Measurements from ENCODE around the gene FOXP3.
"Not testable (repeated sequence)": the region's sequence is repeated elsewhere in the genome, so short reads cannot be mapped to it uniquely, and the experiment has no call there.

FOXP3 gene, protein sequence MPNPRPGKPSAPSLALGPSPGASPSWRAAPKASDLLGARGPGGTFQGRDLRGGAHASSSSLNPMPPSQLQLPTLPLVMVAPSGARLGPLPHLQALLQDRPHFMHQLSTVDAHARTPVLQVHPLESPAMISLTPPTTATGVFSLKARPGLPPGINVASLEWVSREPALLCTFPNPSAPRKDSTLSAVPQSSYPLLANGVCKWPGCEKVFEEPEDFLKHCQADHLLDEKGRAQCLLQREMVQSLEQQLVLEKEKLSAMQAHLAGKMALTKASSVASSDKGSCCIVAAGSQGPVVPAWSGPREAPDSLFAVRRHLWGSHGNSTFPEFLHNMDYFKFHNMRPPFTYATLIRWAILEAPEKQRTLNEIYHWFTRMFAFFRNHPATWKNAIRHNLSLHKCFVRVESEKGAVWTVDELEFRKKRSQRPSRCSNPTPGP

DNA sequence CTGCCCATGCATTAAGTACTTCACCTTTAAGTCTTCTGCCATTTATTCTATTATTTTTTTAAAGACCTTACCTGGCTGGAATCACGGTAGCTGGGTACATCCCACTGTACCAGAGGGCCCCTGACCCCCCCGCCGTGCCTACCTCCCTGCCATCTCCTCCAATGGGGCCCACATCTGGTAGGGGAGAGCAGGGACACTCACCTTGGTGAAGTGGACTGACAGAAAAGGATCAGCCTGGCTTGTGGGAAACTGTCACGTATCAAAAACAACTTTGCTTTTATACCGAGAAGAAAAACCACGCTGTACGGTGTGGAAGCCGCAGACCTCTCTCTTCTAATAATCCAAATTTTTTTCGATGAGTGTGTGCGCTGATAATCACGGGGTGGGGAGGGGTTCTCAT is at the start of gene FOXP3:
TSS of gene FOXP3 (minus strand) at position 251 of the 400 bp plus-strand sequence. CDS start 6,205 bp downstream, outside the sequence.
- DNase-seq (ENCODE audit: low read depth, low spot score): no peak

DNA sequence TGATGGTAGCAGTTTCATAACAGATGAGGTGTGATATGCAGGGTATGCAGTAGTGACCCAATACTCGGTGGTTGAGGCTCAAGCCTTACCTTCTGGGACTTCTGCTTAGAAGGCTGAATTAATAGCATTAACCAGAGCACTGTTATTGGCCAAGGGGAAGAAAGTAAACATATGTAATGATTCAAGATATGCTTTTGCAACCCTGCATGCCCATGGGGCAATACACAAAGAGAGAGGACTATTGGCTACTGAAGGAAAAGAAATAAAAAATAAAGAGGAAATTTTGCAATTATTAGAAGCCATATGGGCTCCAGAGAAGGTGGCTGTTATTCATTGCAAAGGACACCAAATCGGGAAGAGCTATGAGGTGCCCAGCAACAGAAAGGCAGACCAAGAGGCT is 47.7 kb upstream of the FOXP3 start:
- DNase-seq (ENCODE audit: low read depth, low spot score): no peak

DNA sequence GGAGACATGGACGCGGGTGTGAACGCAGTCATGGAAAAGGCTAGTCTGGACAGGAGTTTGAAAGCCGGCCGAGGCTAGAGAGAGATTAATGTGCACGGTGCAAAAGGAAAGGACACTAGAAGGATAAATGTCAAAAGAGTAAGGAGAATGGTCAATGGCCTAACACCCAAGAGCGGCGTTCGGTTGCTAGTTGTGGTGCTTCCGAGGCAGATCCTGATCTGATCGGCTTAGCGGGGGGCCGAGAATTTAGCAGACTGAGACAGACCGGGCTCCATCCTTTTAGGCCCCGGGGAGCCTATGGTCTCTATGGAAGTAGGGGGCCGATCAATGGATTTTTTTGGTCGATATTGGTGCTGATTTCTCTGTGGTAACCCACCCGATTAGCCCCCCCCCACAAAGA is 45.9 kb upstream of the FOXP3 start:
- no peak for DNase-seq (ENCODE audit: low read depth, low spot score)

DNA sequence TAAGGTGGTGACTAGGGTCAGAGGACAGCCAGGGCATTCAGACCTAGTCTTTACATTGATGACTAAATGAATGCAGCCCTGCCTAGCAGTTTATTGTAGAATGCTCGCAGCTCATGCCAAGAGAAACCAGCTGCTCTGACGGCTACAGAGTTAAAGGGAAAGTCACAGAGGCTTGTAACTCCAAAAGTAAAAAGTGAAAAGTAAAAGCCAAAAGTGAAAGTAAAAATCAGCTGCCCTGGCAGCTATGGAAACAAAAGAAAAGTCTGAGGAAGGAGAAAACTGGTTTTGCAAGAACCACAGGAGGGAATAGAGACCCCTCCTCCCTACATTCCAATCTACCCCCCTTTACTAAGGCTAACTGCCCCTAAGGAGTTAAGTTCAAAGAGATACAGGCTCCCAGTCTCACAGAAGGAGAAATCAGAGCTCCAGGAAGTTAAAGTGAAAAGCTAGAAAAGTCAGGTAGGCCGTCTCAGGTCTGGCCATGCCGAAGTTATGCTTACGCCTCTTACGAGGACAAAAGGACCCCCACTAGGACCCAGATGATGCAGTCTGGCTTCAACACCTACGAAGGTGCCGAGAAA is 45.0 kb upstream of the FOXP3 start:
- peak; percentile 38 for DNase-seq (ENCODE audit: low read depth, low spot score)

DNA sequence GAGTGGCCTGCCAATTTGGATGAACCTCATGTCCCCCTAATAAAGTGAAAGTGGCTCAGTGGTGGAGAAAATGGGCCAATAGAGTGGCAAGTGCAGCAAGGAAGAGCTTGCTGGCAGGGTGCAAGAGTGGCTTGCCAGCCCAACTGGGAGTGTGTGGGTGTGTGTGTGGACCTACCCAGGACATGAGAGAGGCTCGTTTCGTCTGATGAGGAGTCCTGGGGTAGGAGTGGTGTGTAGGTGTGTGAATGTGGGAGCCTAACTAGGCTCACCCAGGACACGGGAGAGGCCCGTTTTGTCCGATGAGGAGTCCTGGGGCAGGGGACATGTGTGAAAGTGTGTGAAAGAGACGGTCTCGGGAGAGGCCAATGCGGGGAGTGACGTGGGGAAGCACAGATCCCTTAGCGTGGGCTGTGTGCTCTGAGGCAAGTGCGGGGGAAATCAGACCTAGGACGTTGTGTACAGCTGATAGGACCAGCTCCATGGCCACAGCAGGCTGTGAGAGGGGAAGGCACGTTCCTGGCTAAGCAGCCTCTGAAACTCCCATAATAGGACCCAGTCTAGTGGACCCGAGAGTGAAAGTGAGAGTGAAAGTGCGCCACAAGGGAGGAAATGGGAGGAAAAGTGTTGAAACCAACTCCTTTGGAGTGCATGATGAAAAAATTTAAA is 44.2 kb upstream of the FOXP3 start:
- DNase-seq (ENCODE audit: low read depth, low spot score): no peak

DNA sequence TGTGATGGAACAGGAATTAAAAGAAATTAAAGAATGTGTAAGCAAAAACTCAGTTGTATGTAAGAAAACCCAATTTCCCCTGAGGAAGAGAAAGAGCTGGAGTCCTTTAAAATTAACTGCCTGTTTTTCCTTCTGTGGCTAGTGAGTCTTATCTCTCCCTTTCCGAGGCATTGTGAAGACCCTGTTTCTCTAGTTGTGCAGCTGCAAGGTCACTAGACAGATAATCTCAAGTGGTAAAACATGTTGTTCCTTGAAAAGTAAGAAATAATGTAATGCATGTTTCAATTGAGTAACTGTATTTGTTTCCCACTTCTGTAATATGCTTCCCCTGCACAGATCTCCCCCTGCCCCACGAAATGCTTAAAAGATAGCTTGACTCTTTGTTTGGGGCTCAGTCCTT is 43.3 kb upstream of the FOXP3 start:
- DNase-seq (ENCODE audit: low read depth, low spot score): not testable (repeated sequence)

DNA sequence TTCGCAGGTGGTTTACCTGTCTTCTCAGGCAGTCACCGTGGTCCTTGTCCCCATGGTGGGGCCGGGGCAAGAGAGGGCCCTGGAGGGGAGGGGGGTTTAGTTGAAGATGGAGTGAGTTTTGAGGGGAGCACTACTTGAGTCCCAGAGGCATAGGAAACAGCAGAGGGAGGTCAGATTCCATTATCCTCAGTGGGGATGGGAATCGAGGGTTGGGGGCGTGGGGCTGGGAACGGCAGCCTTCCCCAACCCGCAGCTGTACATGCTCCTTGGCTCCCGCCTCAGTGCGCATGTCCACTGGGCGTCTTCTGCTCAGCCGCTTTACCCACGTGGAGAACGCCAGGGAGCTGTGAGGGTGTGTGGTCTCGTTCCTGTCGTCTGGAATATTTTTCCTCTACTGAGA is 38.8 kb upstream of the FOXP3 start, which contains the start of gene GAGE10:
TSS of gene GAGE10 (plus strand) at position 301 of the 400 bp plus-strand sequence. CDS start 1,214 bp downstream, outside the sequence.
- DNase-seq (ENCODE audit: low read depth, low spot score): no peak

DNA sequence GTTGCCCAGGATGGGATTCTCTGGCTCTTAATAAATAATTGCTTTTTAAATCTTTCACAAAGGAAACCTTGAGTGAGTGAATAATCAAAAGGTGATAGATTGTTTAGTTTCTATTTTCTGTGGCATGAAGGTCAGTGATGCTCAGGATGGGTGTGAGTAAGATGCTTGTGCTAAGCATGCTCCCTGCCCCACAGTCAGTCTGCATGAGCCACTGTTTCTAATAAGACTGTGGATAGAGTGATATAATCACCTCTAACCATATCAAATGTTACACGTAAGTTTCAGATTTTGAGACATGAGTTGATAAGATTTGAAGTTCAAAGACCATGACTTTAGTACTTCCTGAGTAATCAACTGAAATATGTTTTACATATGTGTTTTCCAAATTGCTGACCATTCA is 36.2 kb upstream of the FOXP3 start:
- no peak for DNase-seq (ENCODE audit: low read depth, low spot score)

DNA sequence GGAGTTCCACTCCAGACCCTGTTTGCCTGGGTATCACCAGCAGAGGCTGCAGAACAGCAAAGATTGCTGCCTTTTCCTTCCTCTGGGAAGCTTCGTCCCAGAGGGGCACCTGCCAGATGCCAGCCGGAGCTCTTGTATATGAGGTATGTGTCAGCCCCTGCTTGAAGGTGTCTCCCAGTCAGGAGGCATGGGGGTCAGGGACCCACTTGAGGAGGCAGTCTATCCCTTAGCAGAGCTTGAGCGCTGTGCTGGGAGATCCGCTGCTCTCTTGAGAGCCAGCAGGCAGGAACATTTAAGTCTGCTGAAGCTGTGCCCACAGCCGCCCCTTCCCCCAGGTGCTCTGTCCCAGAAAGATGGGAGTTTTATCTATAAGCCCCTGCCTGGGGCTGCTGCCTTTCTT is 34.8 kb upstream of the FOXP3 start:
- not testable (repeated sequence) for DNase-seq (ENCODE audit: low read depth, low spot score)

DNA sequence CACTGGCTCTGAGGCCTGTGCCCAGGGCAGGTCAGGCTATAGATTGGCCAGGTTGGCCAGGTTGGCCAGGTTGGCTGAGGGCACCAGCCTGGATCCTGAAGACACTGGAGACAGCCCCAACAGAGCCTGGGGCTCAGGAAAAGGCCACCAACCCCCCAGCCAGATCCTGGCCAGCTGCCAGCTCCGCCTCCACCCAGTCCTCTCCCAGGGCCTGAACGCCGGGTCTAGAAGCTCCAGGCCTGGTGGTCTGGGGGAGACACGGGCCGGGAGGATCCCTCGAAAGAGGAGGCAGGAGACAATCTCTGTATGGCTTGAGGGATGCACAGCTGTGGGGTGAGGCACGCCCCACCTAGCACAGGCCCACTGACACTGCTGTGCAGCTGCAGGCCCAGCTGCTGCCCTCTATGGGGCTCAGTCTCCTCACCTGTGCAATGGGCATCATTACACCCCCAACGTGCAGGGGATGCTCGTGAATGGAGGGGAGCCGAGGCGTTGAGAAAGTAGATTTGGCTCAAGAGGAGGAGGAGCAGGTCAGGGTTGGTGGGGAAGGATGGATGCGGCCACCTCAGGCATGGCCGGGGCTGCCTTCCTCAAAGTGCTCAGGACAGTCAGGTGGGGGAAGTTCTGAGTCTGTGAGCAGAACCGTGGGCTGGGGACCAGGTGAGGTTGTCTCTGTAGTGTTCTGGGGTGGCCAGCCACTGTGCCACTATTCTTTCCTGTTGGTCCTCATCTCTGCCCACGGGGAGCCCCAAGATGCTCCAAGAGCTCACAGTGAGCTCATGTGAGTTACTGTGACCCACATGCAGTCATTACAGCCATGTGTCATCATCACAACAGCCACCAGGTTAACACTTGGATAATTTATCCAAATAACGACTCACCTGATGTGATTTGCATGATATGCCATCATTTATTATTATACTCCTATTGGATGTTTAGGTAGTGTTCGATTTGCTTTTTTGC is 28.2 kb upstream of the FOXP3 start:
- no peak for DNase-seq (ENCODE audit: low read depth, low spot score)

DNA sequence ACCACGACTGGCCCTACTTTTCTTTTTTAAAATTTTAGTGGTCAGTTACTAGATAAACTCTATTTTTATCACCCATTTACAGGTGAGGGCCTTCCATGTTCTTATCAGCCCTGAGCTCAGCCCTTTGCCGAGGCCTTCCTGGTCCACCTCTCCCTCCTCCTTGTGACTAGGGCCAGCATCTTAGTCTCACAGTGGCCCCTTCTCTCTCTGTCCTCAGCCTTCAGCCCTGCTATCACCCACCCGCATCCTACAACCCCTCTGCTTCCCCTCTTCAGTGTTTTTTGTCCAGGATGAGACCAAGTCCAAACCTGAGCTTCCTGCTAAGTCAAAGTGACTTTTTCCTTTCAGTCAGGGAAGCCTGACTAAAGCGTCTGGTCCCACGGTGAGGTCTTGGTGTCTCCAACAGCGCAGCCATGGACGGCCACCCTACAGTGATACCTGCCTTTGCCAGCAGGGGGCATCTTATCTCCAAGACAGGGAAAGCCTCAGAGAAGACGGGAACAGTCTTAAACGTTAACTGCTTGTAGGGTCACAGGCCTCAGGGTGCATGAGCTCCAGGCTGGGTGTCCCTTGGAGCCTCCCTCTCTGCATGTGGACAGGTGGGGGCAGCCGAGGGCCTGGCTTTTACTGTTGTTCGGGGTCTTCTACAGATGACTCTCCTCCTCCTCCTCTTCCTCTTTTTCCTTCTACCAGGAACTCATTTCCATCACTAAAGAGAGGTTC is 27.3 kb upstream of the FOXP3 start:
- peak; percentile 56 for DNase-seq (ENCODE audit: low read depth, low spot score)

DNA sequence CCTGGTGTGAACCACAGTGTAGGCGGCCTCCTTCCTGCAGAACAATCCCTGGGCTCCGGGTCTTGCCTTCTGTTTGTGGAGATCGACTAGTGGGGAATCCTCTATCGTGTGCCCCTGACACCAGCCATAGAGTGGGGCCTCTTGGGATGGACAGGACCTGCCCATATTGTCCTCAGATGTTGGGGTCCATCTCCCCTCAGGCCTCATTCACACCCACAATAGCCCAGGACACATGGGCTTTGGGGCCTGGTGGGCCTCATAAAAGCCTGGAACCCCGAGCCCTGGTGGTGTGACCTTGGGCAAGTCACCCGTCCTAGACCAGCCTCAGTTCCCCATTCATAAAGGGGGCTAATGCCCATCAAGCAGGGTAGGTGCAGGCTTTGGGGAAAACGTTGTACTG is 25.7 kb upstream of the FOXP3 start:
- DNase-seq (ENCODE audit: low read depth, low spot score): no peak

DNA sequence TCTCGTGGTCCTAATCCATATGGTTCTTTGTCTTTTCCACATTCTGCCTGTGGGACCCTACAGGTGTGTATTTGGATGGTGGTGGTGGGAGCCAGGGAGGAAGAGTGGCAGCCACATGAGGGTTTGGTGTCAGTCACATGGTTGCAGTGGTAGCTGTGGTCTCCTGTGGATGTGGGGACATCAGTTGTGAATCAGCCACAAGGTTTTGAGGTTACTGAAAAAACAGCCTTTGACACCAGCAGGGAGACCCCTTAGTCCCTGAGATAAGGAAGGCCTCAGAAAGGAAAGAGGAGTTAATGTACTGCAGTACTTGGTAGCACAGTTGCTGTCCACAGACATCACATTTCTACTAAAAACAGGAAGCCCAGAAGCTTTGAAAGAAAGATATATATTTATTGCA is 23.2 kb upstream of the FOXP3 start:
- DNase-seq (ENCODE audit: low read depth, low spot score): no peak

DNA sequence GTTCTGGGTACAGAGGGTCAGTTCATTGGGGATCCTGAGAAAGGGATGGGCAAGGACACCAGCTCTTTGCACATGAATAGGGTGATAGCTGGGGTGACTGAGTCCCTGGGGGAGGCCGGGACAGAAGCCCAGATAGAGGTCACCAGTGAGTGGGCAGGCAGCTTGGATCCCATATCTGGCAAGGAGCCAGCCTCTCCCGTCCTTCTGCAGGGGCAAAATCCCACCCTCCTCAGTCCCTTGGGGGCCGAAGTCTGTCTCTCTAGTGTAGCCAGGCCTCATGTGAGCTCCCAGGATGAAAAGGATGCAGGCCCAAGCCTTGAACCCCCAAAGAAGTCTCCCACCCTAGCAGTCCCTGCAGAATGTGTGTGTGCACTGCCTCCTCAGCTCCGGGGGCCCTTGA is 22.1 kb upstream of the FOXP3 start:
- DNase-seq (ENCODE audit: low read depth, low spot score): no peak

DNA sequence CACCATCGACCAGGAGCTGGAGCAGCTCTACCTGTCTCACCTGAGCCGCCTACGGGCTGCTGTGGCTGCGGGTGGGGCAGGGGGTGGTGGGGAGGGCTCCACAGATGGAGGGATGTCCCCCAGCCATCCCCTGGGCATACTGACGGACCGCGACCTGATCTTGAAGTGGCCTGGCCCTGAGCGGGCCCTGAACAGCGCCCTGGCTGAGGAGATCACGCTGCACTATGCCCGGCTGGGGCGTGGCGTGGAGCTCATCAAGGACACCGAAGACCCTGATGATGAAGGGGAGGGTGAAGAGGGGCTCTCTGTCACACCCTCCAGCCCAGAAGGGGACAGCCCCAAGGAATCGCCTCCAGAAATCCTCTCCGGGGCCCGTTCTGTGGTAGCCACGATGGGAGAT is 21.6 kb upstream of the FOXP3 start:
- no peak for DNase-seq (ENCODE audit: low read depth, low spot score)

DNA sequence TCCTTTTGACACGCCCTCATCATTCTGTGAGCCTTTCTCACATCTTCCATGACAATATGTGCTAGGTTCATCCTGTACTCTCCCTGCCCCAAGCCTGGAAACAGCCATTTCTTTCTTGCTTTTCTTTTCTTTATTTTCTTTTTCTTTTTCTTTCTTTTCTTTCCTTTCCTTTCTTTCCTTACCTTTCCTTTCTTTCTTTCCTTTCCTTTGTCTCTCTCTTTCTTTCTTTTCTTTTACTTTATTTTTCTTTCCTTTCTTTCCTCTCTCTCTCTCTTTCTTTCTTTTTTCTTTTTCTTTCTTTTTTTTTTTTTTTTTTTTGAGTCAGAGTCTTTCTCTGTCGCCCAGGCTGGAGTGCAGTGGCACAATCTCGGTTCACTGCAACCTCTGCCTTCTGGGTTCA is 19.7 kb upstream of the FOXP3 start:
- no peak for DNase-seq (ENCODE audit: low read depth, low spot score)

DNA sequence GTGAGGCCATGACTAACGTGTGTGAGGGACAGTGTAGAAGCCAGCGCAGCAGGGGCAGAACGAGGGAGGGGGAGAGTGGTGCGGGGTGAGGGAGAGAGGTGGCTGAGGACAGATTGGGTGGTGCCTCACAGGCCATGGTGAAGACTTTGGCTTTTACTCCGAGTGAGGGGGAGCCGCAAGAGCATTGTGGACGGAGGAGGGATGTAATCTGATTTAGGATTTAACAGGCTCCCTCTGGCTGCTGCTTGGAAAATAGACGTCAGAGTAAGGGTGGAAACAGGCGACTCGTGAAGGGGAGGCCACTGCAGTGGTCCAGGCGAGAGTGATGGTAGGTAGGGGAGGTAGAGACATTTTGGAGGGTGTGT is 18.1 kb upstream of the FOXP3 start:
- peak; percentile 33 for DNase-seq (ENCODE audit: low read depth, low spot score)

DNA sequence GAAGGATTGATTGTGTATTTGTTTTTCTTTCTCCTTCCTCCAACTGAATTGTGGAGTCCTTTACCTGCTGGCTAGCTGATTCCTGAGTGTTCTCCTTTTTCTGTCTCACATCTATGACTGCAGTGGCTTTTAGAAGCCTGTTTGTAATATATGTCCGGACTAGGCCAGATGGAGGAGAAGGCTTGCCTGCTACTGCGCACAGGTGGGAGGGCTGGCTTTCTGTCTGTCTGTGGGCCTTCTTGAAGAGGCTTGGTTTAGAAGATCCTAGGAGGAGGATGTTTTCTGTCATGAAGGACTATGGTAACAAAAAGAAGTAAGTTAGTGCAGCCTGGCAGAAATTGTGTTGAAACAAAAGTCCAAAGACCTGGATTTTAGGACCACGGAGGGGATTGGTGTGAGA is 13.6 kb upstream of the FOXP3 start:
- no peak for DNase-seq (ENCODE audit: low read depth, low spot score)

DNA sequence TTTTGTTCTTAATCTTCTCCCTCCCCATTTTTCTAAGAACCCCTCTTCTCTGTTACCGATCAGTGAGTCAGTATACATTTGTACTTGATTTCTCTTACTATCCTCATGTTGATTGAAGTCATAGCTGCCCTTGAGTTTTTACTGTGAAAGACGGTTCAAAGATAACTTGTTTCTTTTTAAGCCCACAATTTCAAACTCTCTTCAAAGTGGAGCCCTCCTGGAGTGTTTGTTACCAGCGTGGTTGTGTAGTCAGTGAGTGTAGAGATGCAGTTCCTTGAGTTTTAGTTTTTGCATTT is 13.0 kb upstream of the FOXP3 start:
- no peak for DNase-seq (ENCODE audit: low read depth, low spot score)

DNA sequence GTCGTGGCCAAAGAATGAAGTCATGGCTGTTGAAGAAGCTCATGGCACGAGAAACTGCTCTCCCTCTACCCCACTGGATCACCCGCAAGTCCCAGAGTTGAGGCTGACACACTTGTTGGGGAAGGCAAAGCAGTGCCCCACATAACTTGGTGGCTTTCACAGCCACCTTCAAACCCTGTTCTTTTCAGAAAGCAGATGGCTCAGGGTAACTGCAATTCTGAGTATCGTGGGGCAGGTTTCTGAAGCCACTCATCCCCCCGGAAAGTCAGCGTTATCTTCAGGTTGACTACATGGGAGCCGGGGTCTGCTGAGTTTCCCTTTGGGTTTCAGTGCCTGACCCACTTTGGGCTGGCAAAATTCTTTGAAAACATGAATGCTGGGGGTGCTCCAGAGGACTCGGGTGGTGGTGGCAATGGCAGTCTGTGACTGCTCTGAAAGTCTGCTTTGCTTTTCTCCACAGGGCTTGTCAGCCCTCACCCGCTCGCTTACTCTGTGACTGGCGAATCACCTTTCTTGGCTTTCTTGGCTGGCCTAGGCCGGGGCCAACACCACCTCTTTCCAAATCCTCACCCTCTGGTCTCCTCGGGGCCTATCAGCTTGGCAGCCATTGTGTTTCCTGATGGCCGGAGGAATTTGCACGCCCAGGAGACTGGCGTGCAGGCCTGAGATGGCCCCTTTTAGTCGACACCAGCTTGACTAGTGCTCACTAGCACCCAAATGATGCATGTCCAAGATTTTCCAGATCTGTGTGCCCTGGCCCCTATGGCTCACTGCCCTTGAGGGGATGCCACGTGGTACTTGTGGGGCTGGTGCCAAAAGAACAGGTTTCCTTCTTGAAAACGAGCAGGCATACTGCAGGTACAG is 12.4 kb upstream of the FOXP3 start:
- no peak for DNase-seq (ENCODE audit: low read depth, low spot score)
